ENCODE data around the gene HHAT.

HHAT gene

DNA sequence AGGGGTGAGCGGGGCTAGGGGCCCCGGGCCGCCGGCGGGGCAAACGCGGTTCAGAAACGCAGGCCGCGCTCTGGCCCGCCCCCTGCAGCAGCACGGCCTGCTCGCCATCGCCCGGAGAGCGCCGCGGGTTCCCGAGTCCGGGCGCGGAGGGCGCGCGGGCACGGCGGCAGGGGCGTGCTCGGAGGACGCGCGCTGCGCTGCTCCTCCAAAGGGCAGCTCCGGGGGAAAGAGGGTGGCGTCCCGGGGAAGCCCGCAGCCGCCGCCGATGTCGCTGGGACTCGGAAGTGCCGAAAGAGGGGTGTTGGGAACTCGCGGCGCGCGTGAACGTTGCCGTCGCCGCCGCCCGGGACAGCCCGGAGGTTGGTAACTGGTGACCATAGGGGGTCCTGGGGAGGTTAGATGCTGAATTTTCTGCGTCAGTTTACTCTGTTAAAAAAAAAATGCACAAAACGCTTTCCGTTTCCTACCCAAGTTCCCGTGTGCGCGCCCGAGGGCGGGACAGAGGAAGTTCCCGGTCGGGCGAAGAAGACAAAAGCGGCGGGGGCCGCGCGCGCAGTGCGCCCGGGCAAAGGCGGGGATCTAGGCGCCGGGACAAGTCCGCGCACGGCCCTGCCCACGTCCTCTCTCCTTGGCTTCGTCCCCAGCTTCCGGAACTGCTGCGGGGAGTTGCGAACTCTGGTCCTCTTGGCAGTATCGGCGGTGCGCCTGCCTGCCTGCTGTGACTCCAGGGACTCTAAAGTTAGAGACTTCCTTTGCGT is at the start of gene HHAT:
Gene HHAT (plus strand): TSS at position 157 of the 758 bp plus-strand sequence. CDS start 20,074 bp downstream, outside the sequence.
- DNase-seq (ENCODE audit: low read depth in 3 of 3, low spot score in 1 of 3), result peak; percentile 7 to 42 (median 22)

DNA sequence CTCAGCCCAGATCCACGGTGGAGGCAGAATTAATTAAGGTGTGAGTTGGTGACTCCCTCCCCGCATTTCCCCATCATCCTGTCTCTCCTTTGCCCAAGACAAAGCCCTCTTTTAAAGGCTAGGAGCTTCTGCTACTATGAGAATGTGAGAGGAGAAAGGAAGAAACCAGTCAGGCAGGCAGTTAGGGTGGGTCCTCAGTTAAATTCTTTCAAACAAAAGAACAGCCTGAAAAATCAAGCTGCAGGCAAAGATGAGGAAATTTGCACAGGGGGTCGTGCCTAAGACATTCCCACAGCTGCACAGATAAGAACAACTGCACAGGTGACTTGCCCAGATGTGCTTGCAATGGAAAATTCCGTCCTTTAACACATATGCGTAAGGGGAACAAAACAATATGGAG is 48.5 kb upstream of the HHAT start:
- DNase-seq (ENCODE audit: low read depth in 3 of 3, low spot score in 1 of 3), result no peak

- DNase-seq (ENCODE audit: low read depth in 3 of 3, low spot score in 1 of 3), result no peak
Measured at GRCh38 chr1:210288116-210288515, 40.6 kb upstream of the HHAT start.

GRCh38 chr1:210289248-210289647 is 39.5 kb upstream of the HHAT start:
- no peak for DNase-seq (ENCODE audit: low read depth in 3 of 3, low spot score in 1 of 3)

GRCh38 chr1:210291081-210291764 is 37.5 kb upstream of the HHAT start:
- no peak for DNase-seq (ENCODE audit: low read depth in 3 of 3, low spot score in 1 of 3)

- DNase-seq (ENCODE audit: low read depth in 3 of 3, low spot score in 1 of 3), result no peak
Measured at GRCh38 chr1:210291786-210292230, 36.9 kb upstream of the HHAT start.

DNA sequence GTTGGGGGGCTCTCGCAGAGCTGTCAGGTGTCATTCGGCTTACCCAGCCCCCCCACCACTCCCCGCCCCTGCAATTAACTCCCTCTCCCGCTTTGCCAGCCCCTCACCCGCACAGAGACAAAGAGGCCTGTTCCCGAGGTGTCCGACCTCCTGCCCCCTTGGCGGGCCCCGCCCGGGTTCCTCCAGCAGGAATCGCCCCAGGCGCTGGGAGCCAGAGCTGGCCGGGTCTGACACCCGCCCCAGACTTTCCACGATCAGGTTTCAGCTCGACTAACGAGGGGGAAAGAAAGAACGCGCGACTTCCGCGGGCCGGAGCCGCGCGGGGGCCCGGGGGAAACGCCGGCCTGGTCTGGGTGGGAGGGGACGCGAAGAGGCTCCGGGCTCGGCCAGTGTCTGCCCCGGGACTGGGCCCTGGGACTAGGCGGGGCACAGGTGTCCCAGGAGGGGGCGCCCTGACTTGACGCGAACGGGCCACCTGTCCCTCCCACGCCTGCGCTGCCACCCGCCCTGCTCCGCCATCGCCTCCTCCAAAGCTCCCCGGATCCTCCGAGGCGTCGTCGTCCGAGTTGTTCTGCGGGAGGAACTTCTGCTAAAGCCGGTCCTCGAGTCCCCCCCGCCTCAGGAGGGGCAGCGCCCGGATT is 36.4 kb upstream of the HHAT start:
- peak in 1 of 3 donors; percentile 14 for DNase-seq (ENCODE audit: low read depth in 3 of 3, low spot score in 1 of 3)

GRCh38 chr1:210293171-210293607 is 35.5 kb upstream of the HHAT start:
- no peak for DNase-seq (ENCODE audit: low read depth in 3 of 3, low spot score in 1 of 3)

DNA sequence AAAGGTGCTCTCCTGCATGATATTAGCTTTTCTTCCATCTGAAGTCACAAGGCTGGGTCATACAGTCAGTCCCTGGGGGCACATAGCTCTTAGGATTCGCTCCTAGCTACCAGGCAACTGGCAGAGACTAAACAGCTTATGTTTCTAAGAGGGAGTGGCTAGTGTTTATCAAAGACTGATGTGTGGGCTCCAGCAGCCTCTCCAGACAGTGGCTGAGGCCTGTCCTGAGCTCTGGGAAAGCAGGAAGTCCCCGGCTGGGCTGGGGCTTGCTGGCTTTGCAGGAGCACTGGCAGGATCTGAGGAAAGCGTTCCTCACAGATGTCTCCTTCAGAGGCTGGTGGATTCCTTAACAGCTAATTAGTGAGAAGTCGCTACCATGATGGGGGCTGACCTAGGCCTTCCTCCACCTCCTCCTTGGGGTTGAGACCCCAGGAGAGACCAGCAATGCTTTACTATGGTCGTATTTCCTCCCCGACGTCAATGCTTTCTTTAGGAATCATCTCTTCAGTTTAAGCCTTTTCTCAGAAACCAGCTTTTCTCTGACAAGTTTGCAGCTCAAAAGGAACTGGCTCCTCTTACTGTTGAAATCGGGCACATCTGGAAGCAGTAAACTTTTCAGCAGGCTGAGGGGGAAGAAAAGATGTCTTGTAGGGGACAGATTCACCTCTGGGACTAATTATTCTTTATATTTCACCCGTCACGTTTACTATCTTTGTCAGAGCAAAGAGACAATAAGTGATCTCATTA is 33.5 kb upstream of the HHAT start:
- DNase-seq (ENCODE audit: low read depth in 3 of 3, low spot score in 1 of 3), result no peak

DNA sequence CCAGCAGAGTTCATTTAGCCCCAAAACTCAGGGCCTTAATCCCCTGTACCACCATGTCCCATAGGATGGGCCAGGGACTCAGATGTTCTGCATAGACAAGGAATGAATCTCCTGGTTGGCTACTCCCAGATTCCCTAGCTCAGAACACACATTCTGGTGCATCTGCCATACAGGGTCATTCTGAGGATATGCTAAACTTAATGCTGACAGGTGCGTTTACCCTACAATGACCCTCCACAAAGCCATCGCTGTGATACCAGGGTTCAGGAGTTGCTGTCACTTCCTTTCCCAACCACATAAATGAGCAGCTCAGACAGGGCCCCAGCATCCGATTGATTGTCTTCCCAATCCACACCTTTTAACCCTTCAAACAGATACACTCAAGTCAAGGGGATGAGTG is 32.0 kb upstream of the HHAT start:
- no peak for DNase-seq (ENCODE audit: low read depth in 3 of 3, low spot score in 1 of 3)

DNA sequence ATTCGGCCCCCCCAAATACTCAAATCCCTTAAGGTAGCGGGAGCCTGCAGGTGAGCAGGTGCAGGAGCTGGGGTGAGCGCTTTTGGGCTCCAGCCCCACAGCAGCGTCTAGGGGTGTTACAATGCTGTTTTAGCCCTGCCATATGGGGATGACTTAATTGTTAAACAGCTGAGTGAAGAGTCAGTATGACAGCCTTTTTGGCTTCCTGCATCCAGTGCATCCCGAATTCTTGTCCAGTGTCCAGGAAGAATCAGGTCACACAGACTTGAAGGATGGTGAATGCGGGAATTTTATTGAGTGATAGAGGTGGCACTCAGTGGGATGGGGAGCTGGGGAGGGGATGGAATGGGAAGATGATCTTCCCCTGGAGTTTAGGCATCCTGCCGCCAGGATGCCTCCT is 30.4 kb upstream of the HHAT start:
- no peak for DNase-seq (ENCODE audit: low read depth in 3 of 3, low spot score in 1 of 3)

- no peak for DNase-seq (ENCODE audit: low read depth in 3 of 3, low spot score in 1 of 3)
Measured at GRCh38 chr1:210298936-210299335, 29.8 kb upstream of the HHAT start.

GRCh38 chr1:210299501-210299900 is 29.2 kb upstream of the HHAT start:
- no peak for DNase-seq (ENCODE audit: low read depth in 3 of 3, low spot score in 1 of 3)

GRCh38 chr1:210300923-210301614 is 27.6 kb upstream of the HHAT start:
- DNase-seq (ENCODE audit: low read depth in 3 of 3, low spot score in 1 of 3), result no peak

GRCh38 chr1:210301615-210302000 is 27.1 kb upstream of the HHAT start:
- DNase-seq (ENCODE audit: low read depth in 3 of 3, low spot score in 1 of 3), result no peak

GRCh38 chr1:210302501-210302900 is 26.2 kb upstream of the HHAT start:
- DNase-seq (ENCODE audit: low read depth in 3 of 3, low spot score in 1 of 3), result no peak

- DNase-seq (ENCODE audit: low read depth in 3 of 3, low spot score in 1 of 3), result no peak
Measured at GRCh38 chr1:210303391-210303790, 25.3 kb upstream of the HHAT start.

GRCh38 chr1:210310562-210311153 is 18.0 kb upstream of the HHAT start:
- DNase-seq (ENCODE audit: low read depth in 3 of 3, low spot score in 1 of 3), result no peak

DNA sequence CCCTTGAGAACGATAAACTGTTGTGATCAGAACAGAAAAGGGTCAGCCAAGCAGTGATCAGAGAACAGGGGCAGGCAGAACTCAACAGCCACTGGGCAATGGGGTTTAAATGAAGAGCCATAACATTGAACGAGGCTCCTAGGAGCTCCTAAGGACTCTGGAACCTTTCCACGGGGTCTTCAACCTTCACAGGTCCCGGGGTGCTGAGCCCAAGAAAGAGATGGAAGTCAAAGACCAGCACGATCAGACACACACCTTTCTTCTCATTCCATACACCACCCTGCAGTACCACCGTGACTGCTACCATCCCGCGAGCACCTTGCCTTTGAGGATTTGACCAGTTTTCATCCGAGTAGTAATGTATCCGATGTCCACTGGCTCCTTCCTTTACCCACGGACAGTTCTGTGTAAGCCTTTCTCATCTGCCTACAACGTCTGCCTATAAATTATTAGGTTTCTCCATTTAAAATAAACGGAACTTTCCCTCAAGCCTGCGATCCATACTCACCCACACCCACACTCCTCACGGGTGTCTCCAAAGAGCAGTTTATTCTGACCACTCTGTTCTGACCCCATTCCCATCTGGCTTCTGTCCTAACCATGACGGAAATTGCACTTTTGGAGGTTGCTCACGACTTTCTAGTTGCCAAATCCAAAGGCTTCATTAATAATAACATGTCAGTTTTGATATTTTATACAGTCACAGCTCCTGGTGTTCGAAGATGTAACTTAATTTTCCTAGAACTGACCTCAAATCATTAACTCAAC is 16.8 kb upstream of the HHAT start:
- no peak for DNase-seq (ENCODE audit: low read depth in 3 of 3, low spot score in 1 of 3)
